MM.1S (cell line): Measurements from ENCODE around the gene HMGA1.

Source experiments
- DNase-seq: peaks from one replicate; pipeline ENCODE4 v3.0.0-alpha.2; 2015
- H2AFZ ChIP-seq: fragments of 300-600 bp; sonication (generic); 2 replicates; pipeline ENCODE4 v1.6.0; 2016; ENCODE audit warnings: antibody characterized with exemption, low read length
- H3F3A ChIP-seq: fragments of 300-600 bp; sonication (generic); 2 replicates; pipeline ENCODE4 v1.6.1; 2016; ENCODE audit warnings: mild to moderate bottlenecking, antibody characterized with exemption, low read length, moderate library complexity, mixed read lengths; ENCODE audit not compliant: insufficient read depth
- H3K27ac ChIP-seq: fragments of 300-600 bp; sonication (generic); 2 replicates; pipeline ENCODE4 v1.5.1; 2016; ENCODE audit warnings: mild to moderate bottlenecking, low read length
- H3K27me3 ChIP-seq: fragments of 300-600 bp; sonication (generic); replicated peaks from 2 replicates; pipeline ENCODE4 v1.6.0; 2016; ENCODE audit warnings: low read length; ENCODE audit not compliant: insufficient read depth
- H3K36me3 ChIP-seq: fragments of 300-600 bp; sonication (generic); replicated peaks from 2 replicates; pipeline ENCODE4 v1.6.1; 2016; ENCODE audit warnings: mild to moderate bottlenecking, low read length, mixed read lengths; ENCODE audit not compliant: insufficient read depth
- H3K4me1 ChIP-seq: fragments of 300-600 bp; sonication (generic); 2 replicates; pipeline ENCODE4 v1.6.1; 2016; ENCODE audit warnings: low read length, mixed read lengths
- H3K4me2 ChIP-seq: fragments of 300-600 bp; sonication (generic); 2 replicates; pipeline ENCODE4 v1.6.0; 2016; ENCODE audit warnings: low read depth, low read length
- H3K4me3 ChIP-seq: fragments of 300-600 bp; sonication (generic); 2 replicates; pipeline ENCODE4 v1.5.1; 2016; ENCODE audit warnings: low read length, mixed read lengths
- H3K79me2 ChIP-seq: fragments of 300-600 bp; sonication (generic); 2 replicates; pipeline ENCODE4 v1.6.1; 2016; ENCODE audit warnings: mixed run types, low read length, mixed read lengths
- H3K9ac ChIP-seq: fragments of 300-600 bp; sonication (generic); 2 replicates; pipeline ENCODE4 v1.6.1; 2016; ENCODE audit warnings: low read length, mixed read lengths
- H3K9me2 ChIP-seq: fragments of 300-600 bp; sonication (generic); replicated peaks from 2 replicates; pipeline ENCODE4 v1.6.1; 2016; ENCODE audit warnings: mild to moderate bottlenecking, low read length, mixed read lengths; ENCODE audit not compliant: insufficient read depth
- H3K9me3 ChIP-seq: fragments of 300-600 bp; sonication (generic); replicated peaks from 2 replicates; pipeline ENCODE4 v1.6.1; 2016; ENCODE audit warnings: mild to moderate bottlenecking, low read length, mixed read lengths; ENCODE audit not compliant: insufficient read depth
- H4K20me1 ChIP-seq: fragments of 300-600 bp; sonication (generic); 2 replicates; pipeline ENCODE4 v1.6.1; 2016; ENCODE audit warnings: mild to moderate bottlenecking, low read length, moderate library complexity, mixed read lengths; ENCODE audit not compliant: insufficient read depth
- EZH2 ChIP-seq: fragments of 300-600 bp; sonication (generic); optimal IDR thresholded peaks from 2 replicates; pipeline ENCODE3; 2017; ENCODE audit warnings: low read depth, mild to moderate bottlenecking, antibody characterized with exemption, low read length, mixed read lengths
- EZH2phosphoT487 ChIP-seq: fragments of 300-600 bp; sonication (generic); IDR thresholded peaks from 2 replicates; pipeline ENCODE4 v1.6.1; 2018; ENCODE audit warnings: antibody characterized with exemption, low read length
- TF ChIP-seq, protein P1 (sequence below): fragments of 300-600 bp; sonication (generic); IDR thresholded peaks from 2 replicates; pipeline ENCODE4 v1.5.1; 2016; ENCODE audit warnings: antibody characterized with exemption, low read length, mixed read lengths

The HMGA1 gene

GRCh38 chr6:34202329-34203201 is 34.1 kb upstream of the HMGA1 start:
- Histone ChIP-seq H3K9me2 (no peaks in the 10 kb centered on the region), H3K4me2 (no peak overlapping the region), H3K79me2 (no peaks in the 10 kb centered on the region), H4K20me1 (no peaks in the 10 kb centered on the region), H2AFZ (no peak overlapping the region), H3K9me3 (no peaks in the 10 kb centered on the region), H3K4me3 (no peak overlapping the region), H3F3A (no peaks in the 10 kb centered on the region), H3K9ac (no peak overlapping the region), H3K36me3 (no peaks in the 10 kb centered on the region), H3K27me3 (no peaks in the 10 kb centered on the region), H3K27ac (no peak overlapping the region), H3K4me1 (no peaks in the 10 kb centered on the region)
- TF ChIP-seq, protein P1, sequence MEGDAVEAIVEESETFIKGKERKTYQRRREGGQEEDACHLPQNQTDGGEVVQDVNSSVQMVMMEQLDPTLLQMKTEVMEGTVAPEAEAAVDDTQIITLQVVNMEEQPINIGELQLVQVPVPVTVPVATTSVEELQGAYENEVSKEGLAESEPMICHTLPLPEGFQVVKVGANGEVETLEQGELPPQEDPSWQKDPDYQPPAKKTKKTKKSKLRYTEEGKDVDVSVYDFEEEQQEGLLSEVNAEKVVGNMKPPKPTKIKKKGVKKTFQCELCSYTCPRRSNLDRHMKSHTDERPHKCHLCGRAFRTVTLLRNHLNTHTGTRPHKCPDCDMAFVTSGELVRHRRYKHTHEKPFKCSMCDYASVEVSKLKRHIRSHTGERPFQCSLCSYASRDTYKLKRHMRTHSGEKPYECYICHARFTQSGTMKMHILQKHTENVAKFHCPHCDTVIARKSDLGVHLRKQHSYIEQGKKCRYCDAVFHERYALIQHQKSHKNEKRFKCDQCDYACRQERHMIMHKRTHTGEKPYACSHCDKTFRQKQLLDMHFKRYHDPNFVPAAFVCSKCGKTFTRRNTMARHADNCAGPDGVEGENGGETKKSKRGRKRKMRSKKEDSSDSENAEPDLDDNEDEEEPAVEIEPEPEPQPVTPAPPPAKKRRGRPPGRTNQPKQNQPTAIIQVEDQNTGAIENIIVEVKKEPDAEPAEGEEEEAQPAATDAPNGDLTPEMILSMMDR: no peak
- no peak for TF ChIP-seq EZH2phosphoT487
- no peak for TF ChIP-seq EZH2
- no peak for DNase-seq

- H3K4me1 ChIP-seq: no peaks in the 10 kb centered on the region
- H3K4me2 ChIP-seq: no peak overlapping the region
- H3K36me3 ChIP-seq: no peaks in the 10 kb centered on the region
- no peak overlapping the region for H3K4me3 ChIP-seq
- H4K20me1 ChIP-seq: no peaks in the 10 kb centered on the region
- no peaks in the 10 kb centered on the region for H3K9me2 ChIP-seq
- H3K9me3 ChIP-seq: no peaks in the 10 kb centered on the region
- H3F3A ChIP-seq: no peaks in the 10 kb centered on the region
- DNase-seq: no peak
- H3K79me2 ChIP-seq: no peaks in the 10 kb centered on the region
- TF ChIP-seq EZH2 (no peak), EZH2phosphoT487 (no peak)
- TF ChIP-seq, protein P1: no peak
- H2AFZ ChIP-seq: no peak overlapping the region
- H3K27ac ChIP-seq: no peak overlapping the region
- H3K27me3 ChIP-seq: no peaks in the 10 kb centered on the region
- H3K9ac ChIP-seq: no peak overlapping the region
Measured at GRCh38 chr6:34204693-34205092, 32.0 kb upstream of the HMGA1 start.

GRCh38 chr6:34205466-34205865 is 31.2 kb upstream of the HMGA1 start:
- Histone ChIP-seq H3F3A (no peaks in the 10 kb centered on the region), H3K4me2 (no peak overlapping the region), H3K9me3 (no peaks in the 10 kb centered on the region), H3K4me3 (no peak overlapping the region), H3K27me3 (no peaks in the 10 kb centered on the region), H3K4me1 (no peaks in the 10 kb centered on the region), H3K79me2 (no peaks in the 10 kb centered on the region), H2AFZ (no peak overlapping the region), H3K27ac (no peak overlapping the region), H3K36me3 (no peaks in the 10 kb centered on the region), H4K20me1 (no peaks in the 10 kb centered on the region), H3K9ac (no peak overlapping the region), H3K9me2 (no peaks in the 10 kb centered on the region)
- no peak for TF ChIP-seq EZH2phosphoT487
- TF ChIP-seq, protein P1: no peak
- no peak for TF ChIP-seq EZH2
- no peak for DNase-seq
